ENCODE measurements around the gene M1AP. TPM values are rescaled to one million over a fixed set of nuclear protein-coding genes. Genes with fewer than 3 reads are reported as not detected.

The M1AP gene
- total RNA-seq, 4 donors from 2014 or later = 0.17 to 0.42 TPM; not detected in 2

GRCh38 chr2:74582184-74582583, 65.9 kb downstream of the M1AP start:
- Histone ChIP-seq H3K4me1 (peaks cover 0 to 5% (median 0%) of the 10 kb centered on the region in 4 donors), H3K27ac (replicated peaks in 1 of 4) (no peak overlapping the region), H3K36me3 (no peaks in the 10 kb centered on the region), H3K9me3 (no peaks in the 10 kb centered on the region), H3K27me3 (peaks cover 0 to 5% (median 0%) of the 10 kb centered on the region in 4 donors), H3K4me3 (no peak overlapping the region)
- 72% methylated on average over 2 of the region's 2 CpGs for WGBS
- intact Hi-C loops (cut with DNase I) = no loop called here
- TF ChIP-seq EP300 (IDR thresholded peaks at IDR 0.05) = no peak
- TF ChIP-seq, protein P1, sequence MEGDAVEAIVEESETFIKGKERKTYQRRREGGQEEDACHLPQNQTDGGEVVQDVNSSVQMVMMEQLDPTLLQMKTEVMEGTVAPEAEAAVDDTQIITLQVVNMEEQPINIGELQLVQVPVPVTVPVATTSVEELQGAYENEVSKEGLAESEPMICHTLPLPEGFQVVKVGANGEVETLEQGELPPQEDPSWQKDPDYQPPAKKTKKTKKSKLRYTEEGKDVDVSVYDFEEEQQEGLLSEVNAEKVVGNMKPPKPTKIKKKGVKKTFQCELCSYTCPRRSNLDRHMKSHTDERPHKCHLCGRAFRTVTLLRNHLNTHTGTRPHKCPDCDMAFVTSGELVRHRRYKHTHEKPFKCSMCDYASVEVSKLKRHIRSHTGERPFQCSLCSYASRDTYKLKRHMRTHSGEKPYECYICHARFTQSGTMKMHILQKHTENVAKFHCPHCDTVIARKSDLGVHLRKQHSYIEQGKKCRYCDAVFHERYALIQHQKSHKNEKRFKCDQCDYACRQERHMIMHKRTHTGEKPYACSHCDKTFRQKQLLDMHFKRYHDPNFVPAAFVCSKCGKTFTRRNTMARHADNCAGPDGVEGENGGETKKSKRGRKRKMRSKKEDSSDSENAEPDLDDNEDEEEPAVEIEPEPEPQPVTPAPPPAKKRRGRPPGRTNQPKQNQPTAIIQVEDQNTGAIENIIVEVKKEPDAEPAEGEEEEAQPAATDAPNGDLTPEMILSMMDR (IDR thresholded peaks at IDR 0.05) = no peak
- DNase-seq (ENCODE audit: extremely low spot score) = no peak

DNA sequence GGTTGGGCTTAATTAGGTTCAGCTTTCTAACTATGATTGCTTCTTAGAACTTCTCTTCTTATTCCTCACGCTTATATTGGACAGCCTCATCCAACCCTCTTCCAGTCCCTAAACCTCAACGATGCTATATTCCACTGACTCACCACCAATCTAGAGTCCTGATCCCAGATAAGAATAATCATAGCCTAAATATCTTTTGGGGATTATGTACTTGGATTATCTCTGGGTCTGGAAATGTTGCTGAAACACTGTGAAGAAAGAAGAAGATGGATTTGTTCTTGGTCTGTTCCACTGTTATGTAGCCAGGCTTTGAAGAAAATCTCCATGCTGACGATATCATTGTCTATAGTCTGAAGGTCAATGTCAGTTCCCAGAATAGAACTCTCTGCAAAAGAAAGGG, 66.7 kb downstream of the M1AP start:
- WGBS = 78% methylated on average over 3 of the region's 3 CpGs
- TF ChIP-seq POLR2AphosphoS5 (IDR thresholded peaks at IDR 0.05) (no peak), POLR2A (IDR thresholded peaks at IDR 0.05; ENCODE audit: low read depth) (no peak), EP300 (IDR thresholded peaks at IDR 0.05) (no peak)
- TF ChIP-seq, protein P1 (IDR thresholded peaks at IDR 0.05) = no peak

GRCh38 chr2:74578408-74578807, 69.7 kb downstream of the M1AP start:
- Histone ChIP-seq H3K9me3 (no peaks in the 10 kb centered on the region), H3K27ac (replicated peaks in 1 of 4) (no peak overlapping the region), H3K27me3 (peaks cover 0 to 5% (median 2%) of the 10 kb centered on the region in 4 donors), H3K36me3 (no peaks in the 10 kb centered on the region), H3K4me3 (no peak overlapping the region), H3K4me1 (no peaks in the 10 kb centered on the region)
- 85% methylated on average over 3 of the region's 3 CpGs for whole genome bisulfite sequencing
- DNase-seq (ENCODE audit: extremely low spot score) = no peak
- intact Hi-C loops (cut with DNase I) = no loop called here
- TF ChIP-seq EP300 (IDR thresholded peaks at IDR 0.05) = no peak

More for the DNA sequence above, 66.7 kb downstream of the M1AP start:
- peaks cover 0 to 5% (median 0%) of the 10 kb centered on the region in 4 donors for H3K4me1 ChIP-seq
- no peak for DNase-seq (ENCODE audit: extremely low spot score)
- H3K36me3 ChIP-seq = no peaks in the 10 kb centered on the region
- no peak overlapping the region for H3K4me3 ChIP-seq
- peaks cover 0 to 5% (median 0%) of the 10 kb centered on the region in 4 donors for H3K27me3 ChIP-seq
- intact Hi-C loops (cut with DNase I) = no loop called here
- no peaks in the 10 kb centered on the region for H3K9me3 ChIP-seq
- no peak overlapping the region for H3K27ac ChIP-seq (replicated peaks in 1 of 4)

DNA sequence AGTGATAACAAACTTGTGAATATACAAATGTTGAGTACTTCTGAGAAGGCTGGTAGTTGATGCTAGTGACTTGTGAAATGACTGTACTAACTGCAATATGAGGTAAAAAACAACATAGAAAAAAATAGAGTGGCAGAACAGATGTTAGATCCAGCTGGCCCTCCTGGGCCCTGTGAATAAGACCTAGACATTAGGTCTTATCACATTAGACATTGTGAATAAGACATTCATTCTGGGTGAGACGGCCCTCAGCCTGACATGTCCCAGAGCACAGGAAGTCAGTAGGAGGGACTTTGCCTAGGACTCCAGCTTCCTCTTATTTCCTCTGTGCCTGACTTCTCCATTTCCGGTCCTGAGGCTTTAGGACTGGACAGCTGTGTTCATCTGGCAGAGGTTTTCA, 70.7 kb downstream of the M1AP start:
- no peaks in the 10 kb centered on the region for H3K36me3 ChIP-seq
- no peak overlapping the region for H3K4me3 ChIP-seq
- no peaks in the 10 kb centered on the region for H3K9me3 ChIP-seq
- peak overlapping the region in 1 of 4 donors; percentile 28 for H3K27ac ChIP-seq (replicated peaks in 1 of 4)
- H3K27me3 ChIP-seq = peaks cover 0 to 5% (median 2%) of the 10 kb centered on the region in 4 donors
- 39% methylated on average over 2 of the region's 2 CpGs for WGBS
- intact Hi-C loops (cut with DNase I) = no loop called here
- DNase-seq (ENCODE audit: extremely low spot score) = no peak
- no peak for TF ChIP-seq POLR2A (IDR thresholded peaks at IDR 0.05; ENCODE audit: low read depth)
- TF ChIP-seq, protein P1 (IDR thresholded peaks at IDR 0.05) = no peak
- TF ChIP-seq EP300 (IDR thresholded peaks at IDR 0.05) = no peak
- TF ChIP-seq POLR2AphosphoS5 (IDR thresholded peaks at IDR 0.05) = no peak
- H3K4me1 ChIP-seq = no peaks in the 10 kb centered on the region

GRCh38 chr2:74576863-74577229, 71.3 kb downstream of the M1AP start:
- Histone ChIP-seq H3K4me1 (no peaks in the 10 kb centered on the region), H3K36me3 (no peaks in the 10 kb centered on the region), H3K9me3 (no peaks in the 10 kb centered on the region), H3K27me3 (peaks cover 0 to 5% (median 2%) of the 10 kb centered on the region in 4 donors), H3K27ac (replicated peaks in 1 of 4) (peak overlapping the region in 2 of 4 donors; percentile 10 to 28), H3K4me3 (no peak overlapping the region)
- intact Hi-C loops (cut with DNase I) = no loop called here
- WGBS = 42% methylated on average over 1 of the region's 1 CpG
- TF ChIP-seq EP300 (IDR thresholded peaks at IDR 0.05) = no peak
- peak; percentile 15 to 27 for TF ChIP-seq POLR2AphosphoS5 (IDR thresholded peaks at IDR 0.05)
- no peak for DNase-seq (ENCODE audit: extremely low spot score)

GRCh38 chr2:74576211-74576862, 71.8 kb downstream of the M1AP start:
- no peak for DNase-seq (ENCODE audit: extremely low spot score)
- Histone ChIP-seq H3K9me3 (no peaks in the 10 kb centered on the region), H3K27ac (replicated peaks in 1 of 4) (peak overlapping the region in 2 of 4 donors; percentile 10 to 22), H3K36me3 (no peaks in the 10 kb centered on the region), H3K4me1 (no peaks in the 10 kb centered on the region), H3K4me3 (no peak overlapping the region), H3K27me3 (peaks cover 0 to 5% (median 2%) of the 10 kb centered on the region in 4 donors)
- 76% methylated on average over 7 of the region's 7 CpGs for WGBS
- intact Hi-C loops (cut with DNase I) = no loop called here
- TF ChIP-seq POLR2AphosphoS5 (IDR thresholded peaks at IDR 0.05) (no peak), EP300 (IDR thresholded peaks at IDR 0.05) (no peak), POLR2A (IDR thresholded peaks at IDR 0.05; ENCODE audit: low read depth) (no peak)
- TF ChIP-seq, protein P1 (IDR thresholded peaks at IDR 0.05) = no peak

Measured in esophagus muscularis mucosa (tissue), 4 donors.